Endothelial cell of umbilical vein (primary cell): ENCODE data around the gene EHMT1.

ENCODE experiments used
- EZH2 ChIP-seq: IDR thresholded peaks from 2 replicates; pipeline ENCODE4 v1.6.1; 2012; ENCODE audit warnings: borderline replicate concordance, low read depth, mild to moderate bottlenecking, moderate library complexity, low read length, inconsistent platforms; ENCODE audit not compliant: severe bottlenecking
- GATA2 ChIP-seq: IDR thresholded peaks from 2 replicates; pipeline ENCODE4 v1.7.0; 2011; ENCODE audit warnings: low read depth, mild to moderate bottlenecking, moderate library complexity, mixed read lengths, low read length; ENCODE audit not compliant: insufficient read length, insufficient read depth
- JUN ChIP-seq: IDR thresholded peaks from 2 replicates; pipeline ENCODE4 v1.6.1; 2011; ENCODE audit warnings: borderline replicate concordance, low read depth; ENCODE audit not compliant: insufficient read length, insufficient read depth
- MYC ChIP-seq: IDR thresholded peaks from one replicate; pipeline ENCODE4 v1.6.1; 2011; ENCODE audit warnings: mild to moderate bottlenecking, low read depth, low read length
- POLR2A ChIP-seq: IDR thresholded peaks from 2 replicates; pipeline ENCODE4 v1.6.1; 2012; ENCODE audit warnings: low read depth, mild to moderate bottlenecking, control low read depth, low read length
- POLR2AphosphoS5 ChIP-seq: IDR thresholded peaks from 2 replicates; pipeline ENCODE4 v1.6.1; 2012; ENCODE audit warnings: low read depth, mild to moderate bottlenecking, control low read depth, low read length, moderate library complexity; ENCODE audit not compliant: insufficient read depth
- TF ChIP-seq, protein P1 (sequence below), 2 donors: IDR thresholded peaks; 1 replicate in 1 of 2; 2 replicates in 1 of 2; pipeline ENCODE4 v1.5.1; 2011; ENCODE audit warnings: low read length in 2 of 2, mild to moderate bottlenecking in 2 of 2, moderate library complexity in 2 of 2, control low read depth in 1 of 2, inconsistent platforms in 1 of 2, low read depth in 1 of 2; ENCODE audit not compliant: insufficient read depth in 1 of 2; ENCODE audit errors: extremely low read depth in 1 of 2
- TF ChIP-seq, protein P2 (sequence below): IDR thresholded peaks from 2 replicates; pipeline ENCODE4 v1.6.1; 2011; ENCODE audit not compliant: insufficient read depth, insufficient read length

GRCh38 chr9:137738703-137739102 is 119.9 kb downstream of the EHMT1 start:
- TF ChIP-seq POLR2A (no peak), POLR2AphosphoS5 (no peak), JUN (no peak), EZH2 (no peak), MYC (no peak), GATA2 (no peak)
- TF ChIP-seq, protein P1, sequence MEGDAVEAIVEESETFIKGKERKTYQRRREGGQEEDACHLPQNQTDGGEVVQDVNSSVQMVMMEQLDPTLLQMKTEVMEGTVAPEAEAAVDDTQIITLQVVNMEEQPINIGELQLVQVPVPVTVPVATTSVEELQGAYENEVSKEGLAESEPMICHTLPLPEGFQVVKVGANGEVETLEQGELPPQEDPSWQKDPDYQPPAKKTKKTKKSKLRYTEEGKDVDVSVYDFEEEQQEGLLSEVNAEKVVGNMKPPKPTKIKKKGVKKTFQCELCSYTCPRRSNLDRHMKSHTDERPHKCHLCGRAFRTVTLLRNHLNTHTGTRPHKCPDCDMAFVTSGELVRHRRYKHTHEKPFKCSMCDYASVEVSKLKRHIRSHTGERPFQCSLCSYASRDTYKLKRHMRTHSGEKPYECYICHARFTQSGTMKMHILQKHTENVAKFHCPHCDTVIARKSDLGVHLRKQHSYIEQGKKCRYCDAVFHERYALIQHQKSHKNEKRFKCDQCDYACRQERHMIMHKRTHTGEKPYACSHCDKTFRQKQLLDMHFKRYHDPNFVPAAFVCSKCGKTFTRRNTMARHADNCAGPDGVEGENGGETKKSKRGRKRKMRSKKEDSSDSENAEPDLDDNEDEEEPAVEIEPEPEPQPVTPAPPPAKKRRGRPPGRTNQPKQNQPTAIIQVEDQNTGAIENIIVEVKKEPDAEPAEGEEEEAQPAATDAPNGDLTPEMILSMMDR (IDR thresholded peaks at IDR 0.05; ENCODE audit: extremely low read depth in 1 of 2, insufficient read depth in 1 of 2, low read depth in 1 of 2, low read length in 2 of 2): no peak
- TF ChIP-seq, protein P2, sequence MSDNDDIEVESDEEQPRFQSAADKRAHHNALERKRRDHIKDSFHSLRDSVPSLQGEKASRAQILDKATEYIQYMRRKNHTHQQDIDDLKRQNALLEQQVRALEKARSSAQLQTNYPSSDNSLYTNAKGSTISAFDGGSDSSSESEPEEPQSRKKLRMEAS: no peak
